Neural progenitor cell (in vitro differentiated cells): ENCODE data around the gene TAC4.

ENCODE experiments used
- CTCF ChIP-seq: fragments of 200-600 bp; sonication (generic); IDR thresholded peaks from 2 replicates; pipeline ENCODE4 v1.5.1; 2017; ENCODE audit warnings: antibody characterized with exemption, mild to moderate bottlenecking
- EZH2phosphoT487 ChIP-seq: fragments of 200-600 bp; sonication (generic); IDR thresholded peaks from 2 replicates; pipeline ENCODE4 v1.6.1; 2017; ENCODE audit warnings: antibody characterized with exemption

DNA sequence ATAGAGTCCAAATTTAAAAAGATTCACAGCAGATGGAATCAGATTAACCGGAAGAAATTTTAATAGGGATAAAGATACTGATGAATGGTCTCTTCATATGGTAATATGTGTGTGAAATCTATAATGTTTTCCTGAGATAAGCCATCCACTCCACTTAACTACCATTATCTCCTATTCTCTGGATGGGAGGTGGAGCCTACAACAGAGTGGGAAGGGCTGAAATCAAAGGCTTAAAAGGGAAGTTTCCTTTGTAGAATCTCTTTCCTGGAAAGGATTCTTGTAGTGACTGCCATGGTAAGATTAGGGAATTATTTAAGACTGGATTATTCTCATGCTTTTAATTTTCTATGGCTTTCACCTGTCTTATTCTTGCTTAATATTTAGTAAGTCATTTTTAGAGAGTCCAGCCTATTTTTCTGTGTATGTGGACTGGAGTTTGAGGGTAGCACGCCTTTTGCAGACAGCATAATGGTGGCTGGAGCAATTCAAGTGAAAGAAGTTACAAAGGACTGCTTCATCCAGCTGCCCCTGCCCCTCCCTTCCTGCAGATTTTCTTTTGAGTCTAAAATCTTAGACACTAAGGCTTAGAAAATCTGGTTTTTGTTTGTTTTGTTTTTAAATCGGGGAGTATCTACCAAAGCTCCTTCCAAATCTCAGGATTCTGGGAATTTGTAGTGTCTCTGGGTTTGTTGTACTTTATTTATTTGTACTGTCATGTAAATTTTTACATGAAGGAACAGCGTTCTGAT lies 32.9 kb downstream of the TAC4 start:
- no peak for TF ChIP-seq CTCF
- TF ChIP-seq EZH2phosphoT487, result no peak
